Erythroblast (primary cell): ENCODE measurements around the gene GJA5.

Experiments used
- GATA1 ChIP-seq: IDR thresholded peaks from 2 replicates; pipeline ENCODE4 v1.6.1; 2011; ENCODE audit warnings: low read depth, mild to moderate bottlenecking, control low read depth, low read length, moderate library complexity
- POLR2A ChIP-seq: IDR thresholded peaks from 2 replicates; pipeline ENCODE4 v1.6.1; 2011; ENCODE audit warnings: mild to moderate bottlenecking, low read length

- TF ChIP-seq POLR2A (no peak), GATA1 (no peak)
These were observed 47.6 kb upstream of the GJA5 start for GRCh38 chr1:147808025-147808424.
